ENCODE results near the gene NCOA6. TPM values are rescaled to one million over a fixed set of nuclear protein-coding genes. Genes with fewer than 3 reads are reported as not detected.

Gene NCOA6
- polyA plus RNA-seq, 4 donors: 19.3 to 46.5 (median 28.9) TPM

DNA sequence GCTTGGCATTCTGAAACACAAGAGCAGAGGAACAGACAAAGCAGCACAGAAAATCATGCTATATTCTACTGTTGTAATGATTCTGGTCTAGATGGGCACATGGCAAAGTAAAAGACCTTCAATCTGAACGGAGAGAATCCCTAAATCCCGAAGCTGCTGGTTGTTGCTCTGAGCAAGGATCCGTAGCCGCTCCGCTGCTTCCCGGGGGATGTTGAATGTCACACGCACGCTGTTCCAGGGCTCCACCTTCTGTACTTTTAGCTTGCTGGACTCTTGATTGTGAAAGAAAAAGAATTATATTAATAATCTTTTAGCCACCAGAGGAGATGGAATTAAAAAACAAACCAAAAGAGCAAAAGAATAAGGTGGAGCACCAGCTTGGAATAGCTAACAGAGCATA is 49.3 kb downstream of the NCOA6 start:
- H3K9me3 ChIP-seq (ENCODE audit: control insufficient read depth in 2 of 2, insufficient read depth in 1 of 2, low read depth in 1 of 2, low read length in 1 of 2): no peaks in the 10 kb centered on the region
- no peaks in the 10 kb centered on the region for H3K4me1 ChIP-seq (ENCODE audit: control insufficient read depth in 3 of 3, insufficient read depth in 2 of 3, low read depth in 1 of 3, low read length in 2 of 3)
- DNase-seq (no peak), FAIRE-seq (no peak)
- H3K27ac ChIP-seq (ENCODE audit: low read depth in 1 of 3, low read length in 2 of 3): no peak overlapping the region
- H3K27me3 ChIP-seq (ENCODE audit: control insufficient read depth in 3 of 3, insufficient read depth in 3 of 3, low read length in 3 of 3): no peaks in the 10 kb centered on the region
- WGBS, 3 donors: 95 to 97% (median 96%) methylated on average over 8 of the region's 8 CpGs
- H3K36me3 ChIP-seq (ENCODE audit: control insufficient read depth in 3 of 3, insufficient read depth in 2 of 3, low read depth in 1 of 3, low read length in 3 of 3): peaks cover 13 to 39% (median 18%) of the 10 kb centered on the region in 3 donors
- no peak overlapping the region for H3K4me3 ChIP-seq (ENCODE audit: low read depth in 1 of 3, low read length in 3 of 3)

DNA sequence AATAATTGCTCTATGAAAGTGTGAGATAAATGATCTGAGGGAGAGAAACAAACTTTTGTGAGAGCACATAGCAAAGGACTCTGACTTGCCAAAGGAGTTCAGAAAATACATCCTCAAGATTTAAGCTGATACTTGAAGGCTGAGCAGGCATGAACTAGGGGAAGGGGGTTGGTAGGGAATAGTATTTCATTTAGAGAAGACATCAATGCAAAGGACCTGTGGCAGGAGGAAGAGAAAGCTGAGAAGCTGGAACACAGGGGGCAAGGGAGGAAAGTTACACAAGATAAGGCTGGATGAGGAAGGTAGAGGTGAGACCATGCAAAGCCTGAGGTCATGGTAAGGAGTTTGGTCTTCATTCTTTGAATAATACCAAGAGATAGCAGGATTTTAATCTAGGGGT is 50.6 kb downstream of the NCOA6 start:
- Histone ChIP-seq H3K27ac (ENCODE audit: low read depth in 1 of 3, low read length in 2 of 3) (no peak overlapping the region), H3K4me1 (ENCODE audit: control insufficient read depth in 3 of 3, insufficient read depth in 2 of 3, low read depth in 1 of 3, low read length in 2 of 3) (no peaks in the 10 kb centered on the region), H3K9me3 (ENCODE audit: control insufficient read depth in 2 of 2, insufficient read depth in 1 of 2, low read depth in 1 of 2, low read length in 1 of 2) (no peaks in the 10 kb centered on the region), H3K36me3 (ENCODE audit: control insufficient read depth in 3 of 3, insufficient read depth in 2 of 3, low read depth in 1 of 3, low read length in 3 of 3) (peaks cover 12 to 47% (median 15%) of the 10 kb centered on the region in 3 donors), H3K4me3 (ENCODE audit: low read depth in 1 of 3, low read length in 3 of 3) (no peak overlapping the region), H3K27me3 (ENCODE audit: control insufficient read depth in 3 of 3, insufficient read depth in 3 of 3, low read length in 3 of 3) (no peaks in the 10 kb centered on the region)
- no peak for DNase-seq
- no peak for FAIRE-seq

DNA sequence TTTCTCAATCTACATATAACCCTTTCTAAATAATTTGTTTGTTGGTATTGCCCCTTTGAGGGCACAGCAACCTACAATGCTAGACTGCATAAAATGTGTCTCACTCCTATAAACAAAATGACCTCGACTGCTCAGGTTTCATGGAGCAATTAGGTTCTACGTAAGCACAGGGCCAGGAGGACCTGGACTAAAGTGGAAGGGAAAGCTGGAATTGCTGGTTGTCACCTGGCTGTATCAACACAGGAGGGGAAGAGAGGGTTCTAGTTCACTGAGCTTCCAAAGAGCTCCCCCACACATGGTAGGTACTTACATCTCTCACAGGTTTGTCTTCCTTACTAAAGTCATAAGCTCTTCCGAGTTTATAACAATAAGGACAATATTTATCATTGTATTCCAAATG is 51.0 kb downstream of the NCOA6 start:
- Histone ChIP-seq H3K36me3 (ENCODE audit: control insufficient read depth in 3 of 3, insufficient read depth in 2 of 3, low read depth in 1 of 3, low read length in 3 of 3) (peaks cover 8 to 48% (median 15%) of the 10 kb centered on the region in 3 donors), H3K4me3 (ENCODE audit: low read depth in 1 of 3, low read length in 3 of 3) (no peak overlapping the region), H3K27ac (ENCODE audit: low read depth in 1 of 3, low read length in 2 of 3) (no peak overlapping the region), H3K9me3 (ENCODE audit: control insufficient read depth in 2 of 2, insufficient read depth in 1 of 2, low read depth in 1 of 2, low read length in 1 of 2) (no peaks in the 10 kb centered on the region), H3K4me1 (ENCODE audit: control insufficient read depth in 3 of 3, insufficient read depth in 2 of 3, low read depth in 1 of 3, low read length in 2 of 3) (no peaks in the 10 kb centered on the region), H3K27me3 (ENCODE audit: control insufficient read depth in 3 of 3, insufficient read depth in 3 of 3, low read length in 3 of 3) (no peaks in the 10 kb centered on the region)
- WGBS, 3 donors: 83 to 90% (median 88%) methylated on average over 3 of the region's 3 CpGs
- DNase-seq (no peak), FAIRE-seq (no peak)

DNA sequence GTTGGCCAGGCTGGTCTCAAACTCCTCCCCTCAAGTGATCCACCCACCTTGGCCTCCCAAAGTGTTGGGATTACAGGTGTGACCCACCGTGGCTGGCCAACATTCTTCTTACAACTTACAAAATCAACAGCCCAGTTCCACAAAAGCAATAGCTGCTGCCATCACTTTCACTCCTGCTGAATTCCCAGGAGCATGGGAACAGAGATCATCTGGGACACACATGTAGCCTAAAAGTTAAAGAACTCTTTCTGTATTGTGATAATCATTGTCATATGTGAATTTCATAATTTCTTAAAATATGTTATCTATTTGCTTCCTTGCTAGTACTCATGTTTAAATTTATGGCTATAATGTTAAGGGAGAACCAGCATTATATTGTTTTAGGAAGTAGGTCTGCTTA is 51.7 kb downstream of the NCOA6 start:
- no peak overlapping the region for H3K27ac ChIP-seq (ENCODE audit: low read depth in 1 of 3, low read length in 2 of 3)
- DNase-seq (no peak), FAIRE-seq (no peak)
- H3K9me3 ChIP-seq (ENCODE audit: control insufficient read depth in 2 of 2, insufficient read depth in 1 of 2, low read depth in 1 of 2, low read length in 1 of 2): no peaks in the 10 kb centered on the region
- H3K4me1 ChIP-seq (ENCODE audit: control insufficient read depth in 3 of 3, insufficient read depth in 2 of 3, low read depth in 1 of 3, low read length in 2 of 3): no peaks in the 10 kb centered on the region
- peaks cover 8 to 47% (median 12%) of the 10 kb centered on the region in 3 donors for H3K36me3 ChIP-seq (ENCODE audit: control insufficient read depth in 3 of 3, insufficient read depth in 2 of 3, low read depth in 1 of 3, low read length in 3 of 3)
- 63 to 89% (median 73%) methylated on average over 1 of the region's 1 CpG for WGBS, 3 donors
- no peaks in the 10 kb centered on the region for H3K27me3 ChIP-seq (ENCODE audit: control insufficient read depth in 3 of 3, insufficient read depth in 3 of 3, low read length in 3 of 3)
- no peak overlapping the region for H3K4me3 ChIP-seq (ENCODE audit: low read depth in 1 of 3, low read length in 3 of 3)

DNA sequence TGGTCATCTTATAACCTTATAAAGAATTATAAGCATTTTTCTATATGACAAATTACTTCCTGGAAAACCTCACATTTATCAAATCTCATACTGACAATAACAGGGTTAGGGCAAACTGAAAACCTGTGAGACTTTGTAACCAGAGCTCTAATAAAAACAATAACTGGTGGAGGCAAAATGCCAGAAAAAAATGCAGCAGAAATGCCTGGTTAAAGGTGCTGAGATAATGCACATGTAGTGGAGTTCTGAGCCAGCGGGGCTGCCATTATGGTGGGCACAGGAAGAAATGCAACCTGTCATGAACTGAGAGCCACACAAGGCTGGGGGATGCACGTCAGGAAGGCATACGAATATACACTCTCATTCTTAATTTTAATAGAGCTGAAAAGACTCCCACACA is 53.0 kb downstream of the NCOA6 start:
- Histone ChIP-seq H3K9me3 (ENCODE audit: control insufficient read depth in 2 of 2, insufficient read depth in 1 of 2, low read depth in 1 of 2, low read length in 1 of 2) (no peaks in the 10 kb centered on the region), H3K27ac (ENCODE audit: low read depth in 1 of 3, low read length in 2 of 3) (no peak overlapping the region), H3K36me3 (ENCODE audit: control insufficient read depth in 3 of 3, insufficient read depth in 2 of 3, low read depth in 1 of 3, low read length in 3 of 3) (peaks cover 10 to 41% (median 19%) of the 10 kb centered on the region in 3 donors), H3K4me1 (ENCODE audit: control insufficient read depth in 3 of 3, insufficient read depth in 2 of 3, low read depth in 1 of 3, low read length in 2 of 3) (no peaks in the 10 kb centered on the region), H3K27me3 (ENCODE audit: control insufficient read depth in 3 of 3, insufficient read depth in 3 of 3, low read length in 3 of 3) (no peaks in the 10 kb centered on the region), H3K4me3 (ENCODE audit: low read depth in 1 of 3, low read length in 3 of 3) (no peak overlapping the region)
- WGBS, 3 donors: 45 to 75% (median 64%) methylated on average over 3 of the region's 3 CpGs
- no peak for FAIRE-seq
- DNase-seq: peak in 1 of 2 donors; percentile 25

DNA sequence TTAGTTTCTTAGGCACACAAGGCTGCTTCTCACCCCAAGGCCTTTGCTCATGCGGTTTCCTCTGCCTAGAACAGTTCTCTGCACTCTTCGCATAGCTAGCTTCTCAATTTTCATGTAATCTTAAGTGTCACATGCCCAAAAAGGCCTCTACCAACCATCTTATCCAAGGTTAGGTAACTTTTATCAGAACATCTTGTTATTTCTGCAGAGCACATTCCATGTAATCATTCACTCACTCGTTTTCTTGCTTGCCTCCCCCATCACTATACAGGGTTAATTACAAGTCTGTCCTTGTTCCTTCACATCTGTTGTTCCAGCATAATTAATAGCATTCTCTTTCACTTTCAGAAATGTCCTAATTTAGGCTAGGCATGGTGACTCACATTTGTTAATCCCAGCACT is 53.8 kb downstream of the NCOA6 start:
- peaks cover 10 to 45% (median 22%) of the 10 kb centered on the region in 3 donors for H3K36me3 ChIP-seq (ENCODE audit: control insufficient read depth in 3 of 3, insufficient read depth in 2 of 3, low read depth in 1 of 3, low read length in 3 of 3)
- DNase-seq (peak in 1 of 2 donors; percentile 32), FAIRE-seq (no peak)
- no peaks in the 10 kb centered on the region for H3K9me3 ChIP-seq (ENCODE audit: control insufficient read depth in 2 of 2, insufficient read depth in 1 of 2, low read depth in 1 of 2, low read length in 1 of 2)
- H3K4me1 ChIP-seq (ENCODE audit: control insufficient read depth in 3 of 3, insufficient read depth in 2 of 3, low read depth in 1 of 3, low read length in 2 of 3): no peaks in the 10 kb centered on the region
- H3K27ac ChIP-seq (ENCODE audit: low read depth in 1 of 3, low read length in 2 of 3): peak overlapping the region in 1 of 3 donors; percentile 36
- 61 to 76% (median 69%) methylated on average over 3 of the region's 3 CpGs for WGBS, 3 donors
- no peaks in the 10 kb centered on the region for H3K27me3 ChIP-seq (ENCODE audit: control insufficient read depth in 3 of 3, insufficient read depth in 3 of 3, low read length in 3 of 3)
- H3K4me3 ChIP-seq (ENCODE audit: low read depth in 1 of 3, low read length in 3 of 3): no peak overlapping the region

DNA sequence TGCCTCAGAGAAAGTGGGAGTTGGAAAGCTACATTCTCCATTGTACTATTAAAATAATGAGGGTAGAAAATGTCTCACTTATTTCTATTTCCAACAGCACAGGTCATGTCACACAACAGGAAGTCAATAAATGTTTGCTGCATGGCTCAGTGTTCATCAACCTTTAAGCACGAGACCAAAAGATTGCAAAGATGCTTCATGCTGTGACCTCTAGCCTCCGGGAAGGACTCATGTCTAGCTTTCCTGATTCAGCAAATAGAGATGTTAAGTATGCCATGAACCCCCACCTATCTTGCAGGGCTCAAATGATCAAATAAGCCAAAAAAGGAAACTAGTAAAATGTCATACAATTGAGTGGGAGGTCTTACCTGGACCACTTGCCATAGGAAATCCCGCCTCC is 57.4 kb downstream of the NCOA6 start:
- DNase-seq (no peak), FAIRE-seq (no peak)
- H3K9me3 ChIP-seq (ENCODE audit: control insufficient read depth in 2 of 2, insufficient read depth in 1 of 2, low read depth in 1 of 2, low read length in 1 of 2): no peaks in the 10 kb centered on the region
- WGBS, 3 donors: 83 to 87% (median 84%) methylated on average over 3 of the region's 3 CpGs
- H3K4me3 ChIP-seq (ENCODE audit: low read depth in 1 of 3, low read length in 3 of 3): no peak overlapping the region
- no peaks in the 10 kb centered on the region for H3K27me3 ChIP-seq (ENCODE audit: control insufficient read depth in 3 of 3, insufficient read depth in 3 of 3, low read length in 3 of 3)
- peaks cover 9 to 40% (median 19%) of the 10 kb centered on the region in 3 donors for H3K36me3 ChIP-seq (ENCODE audit: control insufficient read depth in 3 of 3, insufficient read depth in 2 of 3, low read depth in 1 of 3, low read length in 3 of 3)
- H3K4me1 ChIP-seq (ENCODE audit: control insufficient read depth in 3 of 3, insufficient read depth in 2 of 3, low read depth in 1 of 3, low read length in 2 of 3): peaks cover 0 to 3% (median 0%) of the 10 kb centered on the region in 3 donors
- no peak overlapping the region for H3K27ac ChIP-seq (ENCODE audit: low read depth in 1 of 3, low read length in 2 of 3)

DNA sequence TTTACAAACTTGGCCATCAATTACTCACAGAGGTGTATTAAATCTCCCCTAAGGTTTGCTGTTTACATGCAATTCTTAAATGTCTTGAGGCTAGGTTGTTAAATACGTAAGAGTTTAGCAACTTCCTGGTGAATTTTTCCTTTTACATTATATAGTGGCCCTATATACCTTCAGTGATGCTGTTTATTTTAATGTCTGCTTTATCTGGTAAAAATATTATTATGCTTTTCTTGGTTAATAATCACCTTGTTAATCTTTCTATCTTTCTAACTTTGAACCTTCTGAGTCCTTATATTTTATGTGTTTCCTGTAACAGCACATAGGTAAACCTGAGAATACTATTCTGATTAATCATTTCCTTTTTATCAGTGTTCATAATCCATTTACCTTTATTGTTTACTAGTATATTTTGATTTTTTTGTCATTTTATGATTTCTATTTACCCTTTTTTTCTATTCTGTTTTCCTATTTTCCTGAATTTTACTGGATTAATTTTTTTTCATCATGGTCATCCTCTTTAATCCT is 63.4 kb downstream of the NCOA6 start:
- FAIRE-seq (peak; percentile 84), DNase-seq (peak; percentile 31 to 63)
- peaks cover 19 to 42% (median 22%) of the 10 kb centered on the region in 3 donors for H3K36me3 ChIP-seq (ENCODE audit: control insufficient read depth in 3 of 3, insufficient read depth in 2 of 3, low read depth in 1 of 3, low read length in 3 of 3)
- WGBS, 3 donors: 0 to 25% (median 9%) methylated on average over 1 of the region's 1 CpG
- peaks cover 0 to 3% (median 0%) of the 10 kb centered on the region in 3 donors for H3K4me1 ChIP-seq (ENCODE audit: control insufficient read depth in 3 of 3, insufficient read depth in 2 of 3, low read depth in 1 of 3, low read length in 2 of 3)
- no peaks in the 10 kb centered on the region for H3K9me3 ChIP-seq (ENCODE audit: control insufficient read depth in 2 of 2, insufficient read depth in 1 of 2, low read depth in 1 of 2, low read length in 1 of 2)
- H3K27ac ChIP-seq (ENCODE audit: low read depth in 1 of 3, low read length in 2 of 3): peak overlapping the region in 1 of 3 donors; percentile 25
- H3K4me3 ChIP-seq (ENCODE audit: low read depth in 1 of 3, low read length in 3 of 3): no peak overlapping the region
- H3K27me3 ChIP-seq (ENCODE audit: control insufficient read depth in 3 of 3, insufficient read depth in 3 of 3, low read length in 3 of 3): no peaks in the 10 kb centered on the region

DNA sequence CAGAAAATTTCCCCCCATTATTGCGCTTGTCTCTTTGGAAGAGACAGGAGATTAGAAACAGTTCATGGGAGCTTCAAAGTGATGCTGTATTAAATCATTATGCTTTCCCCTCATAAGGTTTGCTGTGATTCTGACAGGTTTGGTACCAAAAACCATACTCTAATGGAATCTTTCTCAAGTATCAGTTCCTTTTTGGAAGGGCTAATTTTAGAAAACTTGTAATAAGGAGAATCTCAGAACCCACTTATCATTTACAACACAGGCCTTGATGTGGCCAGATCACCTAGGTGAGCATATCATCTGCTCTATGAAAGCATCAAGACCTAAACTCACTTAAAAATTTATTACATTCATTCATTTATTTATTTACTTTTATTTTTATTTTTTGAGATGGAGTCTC is 70.1 kb downstream of the NCOA6 start:
- H3K27ac ChIP-seq (ENCODE audit: low read depth in 1 of 3, low read length in 2 of 3): no peak overlapping the region
- DNase-seq (no peak), FAIRE-seq (no peak)
- H3K27me3 ChIP-seq (ENCODE audit: control insufficient read depth in 3 of 3, insufficient read depth in 3 of 3, low read length in 3 of 3): no peaks in the 10 kb centered on the region
- no peaks in the 10 kb centered on the region for H3K4me1 ChIP-seq (ENCODE audit: control insufficient read depth in 3 of 3, insufficient read depth in 2 of 3, low read depth in 1 of 3, low read length in 2 of 3)
- H3K36me3 ChIP-seq (ENCODE audit: control insufficient read depth in 3 of 3, insufficient read depth in 2 of 3, low read depth in 1 of 3, low read length in 3 of 3): peaks cover 27 to 47% (median 34%) of the 10 kb centered on the region in 3 donors
- no peak overlapping the region for H3K4me3 ChIP-seq (ENCODE audit: low read depth in 1 of 3, low read length in 3 of 3)
- 93 to 96% (median 94%) methylated on average over 1 of the region's 1 CpG for WGBS, 3 donors
- H3K9me3 ChIP-seq (ENCODE audit: control insufficient read depth in 2 of 2, insufficient read depth in 1 of 2, low read depth in 1 of 2, low read length in 1 of 2): no peaks in the 10 kb centered on the region

Measured in small intestine (tissue), 7 donors.